ENCODE data around the gene FBXL14. TPM values are rescaled to one million over a fixed set of nuclear protein-coding genes. Genes with fewer than 3 reads are reported as not detected.

FBXL14 gene
- total and polyA plus RNA-seq, 4 donors, result 0.67 to 7.5 (median 4.9) TPM

GRCh38 chr12:1533205-1533601, 61.2 kb downstream of the FBXL14 start:
- Histone ChIP-seq H3K4me3 (ENCODE audit: low read depth in 1 of 3, low read length in 3 of 3) (no peak overlapping the region), H3K36me3 (ENCODE audit: control insufficient read depth in 4 of 4, insufficient read depth in 3 of 4, low read depth in 1 of 4, low read length in 3 of 4) (no peaks in the 10 kb centered on the region), H3K27ac (ENCODE audit: low read depth in 1 of 2, low read length in 2 of 2) (no peak overlapping the region), H3K27me3 (ENCODE audit: control insufficient read depth in 4 of 4, insufficient read depth in 4 of 4, low read length in 3 of 4) (peaks cover 0 to 22% (median under 1%) of the 10 kb centered on the region in 4 donors), H3K4me1 (ENCODE audit: control insufficient read depth in 4 of 4, insufficient read depth in 4 of 4, low read length in 3 of 4) (peaks cover 0 to 12% (median 8%) of the 10 kb centered on the region in 4 donors), H3K9ac (ENCODE audit: low read depth in 1 of 2, low read length in 2 of 2) (no peak overlapping the region), H3K9me3 (ENCODE audit: control insufficient read depth in 4 of 4, low read length in 3 of 4) (no peaks in the 10 kb centered on the region)
- 50% methylated on average over 9 of the region's 9 CpGs for WGBS
- no peak for DNase-seq (ENCODE audit: low spot score)
- TF ChIP-seq FOXA2 (IDR thresholded peaks at IDR 0.05), result no peak
- TF ChIP-seq, protein P1, sequence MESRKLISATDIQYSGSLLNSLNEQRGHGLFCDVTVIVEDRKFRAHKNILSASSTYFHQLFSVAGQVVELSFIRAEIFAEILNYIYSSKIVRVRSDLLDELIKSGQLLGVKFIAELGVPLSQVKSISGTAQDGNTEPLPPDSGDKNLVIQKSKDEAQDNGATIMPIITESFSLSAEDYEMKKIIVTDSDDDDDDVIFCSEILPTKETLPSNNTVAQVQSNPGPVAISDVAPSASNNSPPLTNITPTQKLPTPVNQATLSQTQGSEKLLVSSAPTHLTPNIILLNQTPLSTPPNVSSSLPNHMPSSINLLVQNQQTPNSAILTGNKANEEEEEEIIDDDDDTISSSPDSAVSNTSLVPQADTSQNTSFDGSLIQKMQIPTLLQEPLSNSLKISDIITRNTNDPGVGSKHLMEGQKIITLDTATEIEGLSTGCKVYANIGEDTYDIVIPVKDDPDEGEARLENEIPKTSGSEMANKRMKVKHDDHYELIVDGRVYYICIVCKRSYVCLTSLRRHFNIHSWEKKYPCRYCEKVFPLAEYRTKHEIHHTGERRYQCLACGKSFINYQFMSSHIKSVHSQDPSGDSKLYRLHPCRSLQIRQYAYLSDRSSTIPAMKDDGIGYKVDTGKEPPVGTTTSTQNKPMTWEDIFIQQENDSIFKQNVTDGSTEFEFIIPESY (IDR thresholded peaks at IDR 0.05), result no peak
- no peak for TF ChIP-seq EGR1 (IDR thresholded peaks at IDR 0.05; ENCODE audit: low read depth in 2 of 2)
- TF ChIP-seq NR2F2 (IDR thresholded peaks at IDR 0.05), result no peak
- no peak for TF ChIP-seq REST (IDR thresholded peaks at IDR 0.05)
- TF ChIP-seq GABPA (IDR thresholded peaks at IDR 0.05 in 1 of 2, conservative IDR thresholded peaks at IDR 0.05 in 1 of 2), result no peak

GRCh38 chr12:1532375-1533165, 61.8 kb downstream of the FBXL14 start:
- H3K4me1 ChIP-seq (ENCODE audit: control insufficient read depth in 4 of 4, insufficient read depth in 4 of 4, low read length in 3 of 4), result peaks cover 0 to 12% (median 8%) of the 10 kb centered on the region in 4 donors
- H3K4me3 ChIP-seq (ENCODE audit: low read depth in 1 of 3, low read length in 3 of 3), result no peak overlapping the region
- no peaks in the 10 kb centered on the region for H3K36me3 ChIP-seq (ENCODE audit: control insufficient read depth in 4 of 4, insufficient read depth in 3 of 4, low read depth in 1 of 4, low read length in 3 of 4)
- WGBS, result 79% methylated on average over 11 of the region's 11 CpGs
- no peak for DNase-seq (ENCODE audit: low spot score)
- H3K9me3 ChIP-seq (ENCODE audit: control insufficient read depth in 4 of 4, low read length in 3 of 4), result no peaks in the 10 kb centered on the region
- H3K27ac ChIP-seq (ENCODE audit: low read depth in 1 of 2, low read length in 2 of 2), result no peak overlapping the region
- H3K27me3 ChIP-seq (ENCODE audit: control insufficient read depth in 4 of 4, insufficient read depth in 4 of 4, low read length in 3 of 4), result peaks cover 0 to 22% (median under 1%) of the 10 kb centered on the region in 4 donors
- H3K9ac ChIP-seq (ENCODE audit: low read depth in 1 of 2, low read length in 2 of 2), result no peak overlapping the region
- TF ChIP-seq, protein P2, sequence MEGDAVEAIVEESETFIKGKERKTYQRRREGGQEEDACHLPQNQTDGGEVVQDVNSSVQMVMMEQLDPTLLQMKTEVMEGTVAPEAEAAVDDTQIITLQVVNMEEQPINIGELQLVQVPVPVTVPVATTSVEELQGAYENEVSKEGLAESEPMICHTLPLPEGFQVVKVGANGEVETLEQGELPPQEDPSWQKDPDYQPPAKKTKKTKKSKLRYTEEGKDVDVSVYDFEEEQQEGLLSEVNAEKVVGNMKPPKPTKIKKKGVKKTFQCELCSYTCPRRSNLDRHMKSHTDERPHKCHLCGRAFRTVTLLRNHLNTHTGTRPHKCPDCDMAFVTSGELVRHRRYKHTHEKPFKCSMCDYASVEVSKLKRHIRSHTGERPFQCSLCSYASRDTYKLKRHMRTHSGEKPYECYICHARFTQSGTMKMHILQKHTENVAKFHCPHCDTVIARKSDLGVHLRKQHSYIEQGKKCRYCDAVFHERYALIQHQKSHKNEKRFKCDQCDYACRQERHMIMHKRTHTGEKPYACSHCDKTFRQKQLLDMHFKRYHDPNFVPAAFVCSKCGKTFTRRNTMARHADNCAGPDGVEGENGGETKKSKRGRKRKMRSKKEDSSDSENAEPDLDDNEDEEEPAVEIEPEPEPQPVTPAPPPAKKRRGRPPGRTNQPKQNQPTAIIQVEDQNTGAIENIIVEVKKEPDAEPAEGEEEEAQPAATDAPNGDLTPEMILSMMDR (IDR thresholded peaks at IDR 0.05; ENCODE audit: low read depth, low read length, missing input control), result no peak
- TF ChIP-seq YY1 (IDR thresholded peaks at IDR 0.05) (no peak), FOXA1 (IDR thresholded peaks at IDR 0.05) (no peak)
